SK-N-SH treated with all-trans-retinoic acid at 6 μM for 48 hours (cell line): ENCODE measurements around the gene TRMT13.

Source experiments
- ARNTL ChIP-seq: fragments of 450-650 bp; formaldehyde crosslinking; IDR thresholded peaks from 2 replicates; pipeline ENCODE4 v1.5.0; 2020; ENCODE audit warnings: low read depth, mild to moderate bottlenecking, moderate library complexity, borderline replicate concordance
- BACH2 ChIP-seq: fragments of 250-450 bp; sonication (Bioruptor Pico); IDR thresholded peaks from 2 replicates; pipeline ENCODE4 v1.9.0; 2021; ENCODE audit warnings: mild to moderate bottlenecking, borderline replicate concordance
- ESRRG ChIP-seq: fragments of 250-450 bp; sonication (Bioruptor Pico); IDR thresholded peaks from 2 replicates; pipeline ENCODE4 v1.6.1; 2021; ENCODE audit warnings: mild to moderate bottlenecking
- RARB ChIP-seq: fragments of 250-450 bp; sonication (Bioruptor Pico); IDR thresholded peaks from 2 replicates; pipeline ENCODE4 v1.8.0; 2021; ENCODE audit warnings: mild to moderate bottlenecking, moderate library complexity
- TSHZ2 ChIP-seq: fragments of 250-450 bp; sonication (Bioruptor Pico); IDR thresholded peaks from 2 replicates; pipeline ENCODE4 v1.5.0; 2020; ENCODE audit warnings: mild to moderate bottlenecking, moderate library complexity
- ZNF565 ChIP-seq: fragments of 450-650 bp; formaldehyde crosslinking; conservative IDR thresholded peaks from 2 replicates; pipeline ENCODE4 v1.5.0; 2020; ENCODE audit warnings: low read depth, mild to moderate bottlenecking, moderate library complexity

GRCh38 chr1:100187912-100188311 lies 54.9 kb downstream of the TRMT13 start:
- TF ChIP-seq BACH2 (CRISPR knock-in tag), result no peak
- TF ChIP-seq ARNTL (CRISPR knock-in tag), result no peak
- TF ChIP-seq RARB (CRISPR knock-in tag), result no peak
- TF ChIP-seq ZNF565 (CRISPR knock-in tag), result no peak
- no peak for TF ChIP-seq ESRRG
- no peak for TF ChIP-seq TSHZ2
